Hepatocyte (in vitro differentiated cells): ENCODE data around the gene PRR5. TPM values are rescaled to one million over a fixed set of nuclear protein-coding genes. Genes with fewer than 3 reads are reported as not detected.

ENCODE experiments used
- DNase-seq: peaks from one replicate; pipeline ENCODE4 v3.0.0-alpha.2; 2016; ENCODE audit warnings: low spot score
- H2AFZ ChIP-seq: fragments of 200-600 bp; sonication (generic); 2 replicates; pipeline ENCODE4 v1.6.0; 2016; ENCODE audit warnings: antibody characterized with exemption, mild to moderate bottlenecking
- H3K27ac ChIP-seq: fragments of 200-600 bp; sonication (generic); 2 replicates; pipeline ENCODE4 v1.5.1; 2016; ENCODE audit warnings: mild to moderate bottlenecking
- H3K27me3 ChIP-seq: fragments of 200-600 bp; sonication (generic); 2 replicates; pipeline ENCODE4 v1.6.1; 2016
- H3K36me3 ChIP-seq: fragments of 200-600 bp; sonication (generic); replicated peaks from 2 replicates; pipeline ENCODE4 v1.5.1; 2016; ENCODE audit warnings: low read depth; ENCODE audit not compliant: insufficient read depth
- H3K4me1 ChIP-seq: fragments of 200-600 bp; sonication (generic); 2 replicates; pipeline ENCODE4 v1.5.1; 2016; ENCODE audit warnings: mild to moderate bottlenecking, moderate library complexity; ENCODE audit not compliant: insufficient read depth
- H3K4me2 ChIP-seq: fragments of 200-600 bp; sonication (generic); 2 replicates; pipeline ENCODE4 v1.6.0; 2016
- H3K4me3 ChIP-seq: fragments of 200-600 bp; sonication (generic); 2 replicates; pipeline ENCODE4 v1.5.1; 2016; ENCODE audit warnings: mild to moderate bottlenecking
- H3K79me2 ChIP-seq: fragments of 200-600 bp; sonication (generic); 2 replicates; pipeline ENCODE4 v1.6.0; 2017; ENCODE audit warnings: mild to moderate bottlenecking
- H3K9me2 ChIP-seq: fragments of 200-600 bp; sonication (generic); replicated peaks from 2 replicates; pipeline ENCODE4 v1.6.0; 2017; ENCODE audit warnings: mild to moderate bottlenecking; ENCODE audit not compliant: insufficient read depth
- H3K9me3 ChIP-seq: fragments of 200-600 bp; sonication (generic); 2 replicates; pipeline ENCODE4 v1.5.1; 2016; ENCODE audit warnings: low read depth, mild to moderate bottlenecking
- H4K20me1 ChIP-seq: fragments of 200-600 bp; sonication (generic); 2 replicates; pipeline ENCODE4 v1.6.0; 2016; ENCODE audit warnings: mild to moderate bottlenecking; ENCODE audit not compliant: insufficient read depth, poor library complexity, severe bottlenecking
- EZH2 ChIP-seq: fragments of 200-600 bp; sonication (generic); IDR thresholded peaks from 2 replicates; pipeline ENCODE4 v1.6.1; 2016; ENCODE audit warnings: antibody characterized with exemption, mild to moderate bottlenecking, borderline replicate concordance
- EZH2phosphoT487 ChIP-seq: fragments of 200-600 bp; sonication (generic); IDR thresholded peaks from one replicate; pipeline ENCODE4 v1.6.1; 2018; ENCODE audit warnings: antibody characterized with exemption, mild to moderate bottlenecking, low read depth, moderate library complexity; ENCODE audit not compliant: unreplicated experiment, severe bottlenecking
- WGBS: methylation state at CpG from one replicate; pipeline ENCODE4 v1.1.6; 2016; ENCODE audit warnings: low lambda C conversion rate; ENCODE audit errors: missing lambda C conversion rate; 5-methylcytosine and 5-hydroxymethylcytosine counted together
- polyA plus RNA-seq: library from polyadenylated mRNA; unstranded; fragments of >200 nt; fragmentation: Nextera tagmentation; extraction: Ambion mirVana; gene quantifications from 2 replicates; pipeline ENCODE4 v1.2.1, GENCODE V29; 2016
- total RNA-seq: library from RNA; depleted of rRNA; stranded (reverse); fragments of >200 nt; gene quantifications from 2 replicates; pipeline ENCODE4 v1.2.3, GENCODE V29; 2014
- TF ChIP-seq, protein P1 (sequence below): fragments of 200-600 bp; sonication (generic); IDR thresholded peaks from 2 replicates; pipeline ENCODE4 v1.5.1; 2016; ENCODE audit warnings: antibody characterized with exemption, mild to moderate bottlenecking; ENCODE audit not compliant: poor library complexity

Gene PRR5
- total and polyA plus RNA-seq, 2 experiments from 2014 or later, result 44.2 to 84.9 TPM

- WGBS, result 41% methylated on average over 9 of the region's 9 CpGs
- peak overlapping the region; percentile 92 for H3K4me2 ChIP-seq
Observed at GRCh38 chr22:44755956-44756361, 54.0 kb downstream of the PRR5 start.

GRCh38 chr22:44758344-44758973, 56.5 kb downstream of the PRR5 start:
- DNase-seq, result peak; percentile 68
- TF ChIP-seq, protein P1, sequence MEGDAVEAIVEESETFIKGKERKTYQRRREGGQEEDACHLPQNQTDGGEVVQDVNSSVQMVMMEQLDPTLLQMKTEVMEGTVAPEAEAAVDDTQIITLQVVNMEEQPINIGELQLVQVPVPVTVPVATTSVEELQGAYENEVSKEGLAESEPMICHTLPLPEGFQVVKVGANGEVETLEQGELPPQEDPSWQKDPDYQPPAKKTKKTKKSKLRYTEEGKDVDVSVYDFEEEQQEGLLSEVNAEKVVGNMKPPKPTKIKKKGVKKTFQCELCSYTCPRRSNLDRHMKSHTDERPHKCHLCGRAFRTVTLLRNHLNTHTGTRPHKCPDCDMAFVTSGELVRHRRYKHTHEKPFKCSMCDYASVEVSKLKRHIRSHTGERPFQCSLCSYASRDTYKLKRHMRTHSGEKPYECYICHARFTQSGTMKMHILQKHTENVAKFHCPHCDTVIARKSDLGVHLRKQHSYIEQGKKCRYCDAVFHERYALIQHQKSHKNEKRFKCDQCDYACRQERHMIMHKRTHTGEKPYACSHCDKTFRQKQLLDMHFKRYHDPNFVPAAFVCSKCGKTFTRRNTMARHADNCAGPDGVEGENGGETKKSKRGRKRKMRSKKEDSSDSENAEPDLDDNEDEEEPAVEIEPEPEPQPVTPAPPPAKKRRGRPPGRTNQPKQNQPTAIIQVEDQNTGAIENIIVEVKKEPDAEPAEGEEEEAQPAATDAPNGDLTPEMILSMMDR, result no peak
- no peak for TF ChIP-seq EZH2
- TF ChIP-seq EZH2phosphoT487, result no peak
- H3K9me3 ChIP-seq, result no peaks in the 10 kb centered on the region
- H3K9me2 ChIP-seq, result no peaks in the 10 kb centered on the region
- H3K4me1 ChIP-seq, result peaks cover 40% of the 10 kb centered on the region
- no peak overlapping the region for H3K4me3 ChIP-seq
- H3K27me3 ChIP-seq, result no peaks in the 10 kb centered on the region
- peaks cover 70% of the 10 kb centered on the region for H3K79me2 ChIP-seq
- H3K27ac ChIP-seq, result peak overlapping the region; percentile 62
- 48% methylated on average over 10 of the region's 11 CpGs for WGBS
- H2AFZ ChIP-seq, result no peak overlapping the region
- no peaks in the 10 kb centered on the region for H3K36me3 ChIP-seq
- H3K4me2 ChIP-seq, result peak overlapping the region; percentile 10
- H4K20me1 ChIP-seq, result no peaks in the 10 kb centered on the region

More at GRCh38 chr22:44755956-44756361, 54.0 kb downstream of the PRR5 start:
- no peaks in the 10 kb centered on the region for H3K36me3 ChIP-seq
- peak overlapping the region; percentile 94 for H3K27ac ChIP-seq
- H3K9me2 ChIP-seq, result no peaks in the 10 kb centered on the region
- TF ChIP-seq EZH2phosphoT487 (no peak), EZH2 (no peak)
- TF ChIP-seq, protein P1, result no peak
- peak; percentile 78 for DNase-seq
- H4K20me1 ChIP-seq, result no peaks in the 10 kb centered on the region
- no peak overlapping the region for H2AFZ ChIP-seq
- H3K27me3 ChIP-seq, result no peaks in the 10 kb centered on the region
- no peak overlapping the region for H3K4me3 ChIP-seq
- H3K4me1 ChIP-seq, result peaks cover 48% of the 10 kb centered on the region
- peaks cover 54% of the 10 kb centered on the region for H3K79me2 ChIP-seq
- H3K9me3 ChIP-seq, result no peaks in the 10 kb centered on the region

DNA sequence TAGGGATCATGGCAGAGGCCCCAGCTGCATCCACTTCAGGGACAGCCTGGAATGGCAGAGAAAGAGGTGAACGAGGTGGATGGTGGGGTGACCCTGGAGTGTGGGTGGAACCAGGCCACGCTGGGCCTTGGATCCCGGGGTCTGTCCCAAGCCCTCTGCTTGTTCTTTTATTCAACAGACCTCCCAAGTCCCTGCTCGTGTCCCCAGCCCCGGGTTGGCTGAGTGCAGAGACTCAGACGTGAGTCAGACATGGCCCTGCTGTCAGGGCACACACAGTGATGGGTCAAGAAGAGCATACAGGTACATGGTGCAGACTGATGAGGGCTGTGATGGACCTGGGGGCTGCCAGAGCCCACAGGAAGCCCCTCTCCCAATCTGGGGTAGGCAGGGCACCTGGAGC, 57.0 kb downstream of the PRR5 start:
- H2AFZ ChIP-seq, result no peak overlapping the region
- peaks cover 34% of the 10 kb centered on the region for H3K4me1 ChIP-seq
- H4K20me1 ChIP-seq, result no peaks in the 10 kb centered on the region
- H3K9me3 ChIP-seq, result no peaks in the 10 kb centered on the region
- peaks cover 69% of the 10 kb centered on the region for H3K79me2 ChIP-seq
- no peaks in the 10 kb centered on the region for H3K9me2 ChIP-seq
- 88% methylated on average over 6 of the region's 6 CpGs for WGBS
- peak overlapping the region; percentile 15 for H3K27ac ChIP-seq
- H3K27me3 ChIP-seq, result no peaks in the 10 kb centered on the region
- H3K4me3 ChIP-seq, result no peak overlapping the region
- TF ChIP-seq EZH2 (no peak), EZH2phosphoT487 (no peak)
- TF ChIP-seq, protein P1, result no peak
- no peaks in the 10 kb centered on the region for H3K36me3 ChIP-seq
- DNase-seq, result no peak
- H3K4me2 ChIP-seq, result no peak overlapping the region
